Smooth muscle cell (in vitro differentiated cells): ENCODE measurements around the gene AHI1. TPM values are rescaled to one million over a fixed set of nuclear protein-coding genes. Genes with fewer than 3 reads are reported as not detected.
"Not testable (repeated sequence)": the region's sequence is repeated elsewhere in the genome, so short reads cannot be mapped to it uniquely, and the experiment has no call there.

Experiments used
- DNase-seq: peaks from one replicate; lab custom pipeline; 2025; ENCODE audit not compliant: unreplicated experiment; lab: John Stamatoyannopoulos, UW
- H2AFZ ChIP-seq: fragments of 200-600 bp; sonication (generic); 2 replicates; pipeline ENCODE4 v1.6.0; 2016; ENCODE audit warnings: antibody characterized with exemption, low read depth, mild to moderate bottlenecking
- H3F3A ChIP-seq: fragments of 200-600 bp; sonication (generic); 2 replicates; pipeline ENCODE4 v1.6.0; 2017; ENCODE audit warnings: antibody characterized with exemption, low read depth
- H3K27ac ChIP-seq: fragments of 200-600 bp; sonication (generic); 2 replicates; pipeline ENCODE4 v1.5.1; 2016; ENCODE audit warnings: low read depth, mild to moderate bottlenecking
- H3K27me3 ChIP-seq: fragments of 200-600 bp; sonication (generic); 2 replicates; pipeline ENCODE4 v1.6.1; 2016; ENCODE audit warnings: low read depth, mild to moderate bottlenecking
- H3K36me3 ChIP-seq: fragments of 200-600 bp; sonication (generic); 2 replicates; pipeline ENCODE4 v1.5.1; 2016; ENCODE audit warnings: low read depth
- H3K4me1 ChIP-seq: fragments of 200-600 bp; sonication (generic); 2 replicates; pipeline ENCODE4 v1.5.1; 2016; ENCODE audit warnings: low read depth
- H3K4me2 ChIP-seq: fragments of 200-600 bp; sonication (generic); 2 replicates; pipeline ENCODE4 v1.6.0; 2016; ENCODE audit warnings: mild to moderate bottlenecking
- H3K4me3 ChIP-seq: fragments of 200-600 bp; sonication (generic); 2 replicates; pipeline ENCODE4 v1.5.1; 2016; ENCODE audit warnings: mild to moderate bottlenecking
- H3K79me2 ChIP-seq: fragments of 200-600 bp; sonication (generic); 2 replicates; pipeline ENCODE4 v1.6.0; 2016; ENCODE audit warnings: low read depth, mild to moderate bottlenecking
- H3K9ac ChIP-seq: fragments of 200-600 bp; sonication (generic); 2 replicates; pipeline ENCODE4 v1.6.0; 2016; ENCODE audit warnings: low read depth
- H3K9me3 ChIP-seq: fragments of 200-600 bp; sonication (generic); replicated peaks from 2 replicates; pipeline ENCODE4 v1.5.1; 2016; ENCODE audit warnings: low read depth
- H4K20me1 ChIP-seq: fragments of 200-600 bp; sonication (generic); 2 replicates; pipeline ENCODE4 v1.6.0; 2016; ENCODE audit warnings: low read depth
- CTCF ChIP-seq: fragments of 200-600 bp; sonication (generic); IDR thresholded peaks from 2 replicates; pipeline ENCODE4 v1.5.1; 2017; ENCODE audit warnings: borderline replicate concordance, mild to moderate bottlenecking, antibody characterized with exemption; ENCODE audit not compliant: insufficient read depth, poor library complexity, severe bottlenecking
- WGBS: methylation state at CpG from one replicate; pipeline ENCODE4 v1.1.7; 2016; ENCODE audit warnings: low lambda C conversion rate; 5-methylcytosine and 5-hydroxymethylcytosine counted together
- polyA plus RNA-seq: library from polyadenylated mRNA; unstranded; fragments of >200 nt; fragmentation: Nextera tagmentation; extraction: Ambion mirVana; gene quantifications from 2 replicates; pipeline ENCODE4 v1.2.1, GENCODE V29; 2016
- total RNA-seq: library from RNA; depleted of rRNA; stranded (reverse); fragments of >200 nt; gene quantifications from 2 replicates; pipeline ENCODE4 v1.2.3, GENCODE V29; 2014

AHI1 gene
- total and polyA plus RNA-seq, 2 experiments from 2014 or later = 16.0 to 18.8 TPM

GRCh38 chr6:135493218-135493961, 4.2 kb downstream of the AHI1 start:
- no peaks in the 10 kb centered on the region for H3F3A ChIP-seq
- no peaks in the 10 kb centered on the region for H3K27me3 ChIP-seq
- H3K4me3 ChIP-seq = no peak overlapping the region
- 92% methylated on average over 10 of the region's 10 CpGs for WGBS
- H3K4me2 ChIP-seq = no peak overlapping the region
- no peaks in the 10 kb centered on the region for H3K9me3 ChIP-seq
- no peak overlapping the region for H2AFZ ChIP-seq
- H3K79me2 ChIP-seq = peaks cover 16% of the 10 kb centered on the region
- no peak overlapping the region for H3K27ac ChIP-seq
- no peaks in the 10 kb centered on the region for H3K4me1 ChIP-seq
- H4K20me1 ChIP-seq = no peaks in the 10 kb centered on the region
- DNase-seq = no peak
- TF ChIP-seq CTCF = no peak
- no peak overlapping the region for H3K9ac ChIP-seq
- peaks cover 7% of the 10 kb centered on the region for H3K36me3 ChIP-seq

- Histone ChIP-seq H3K9me3 (no peaks in the 10 kb centered on the region), H3K27me3 (no peaks in the 10 kb centered on the region), H3K9ac (no peak overlapping the region), H3K4me2 (no peak overlapping the region), H3K27ac (no peak overlapping the region), H3F3A (no peaks in the 10 kb centered on the region), H3K4me3 (no peak overlapping the region), H3K36me3 (peaks cover 20% of the 10 kb centered on the region), H2AFZ (no peak overlapping the region), H3K79me2 (peaks cover under 1% of the 10 kb centered on the region), H3K4me1 (no peaks in the 10 kb centered on the region), H4K20me1 (no peaks in the 10 kb centered on the region)
- no peak for TF ChIP-seq CTCF
- no peak for DNase-seq
- WGBS = 91% methylated on average over 3 of the region's 3 CpGs
Observed at GRCh38 chr6:135490381-135490780, 7.2 kb downstream of the AHI1 start.

GRCh38 chr6:135488023-135488422, 9.5 kb downstream of the AHI1 start:
- H3K27me3 ChIP-seq = no peaks in the 10 kb centered on the region
- WGBS = 90% methylated on average over 3 of the region's 3 CpGs
- H3F3A ChIP-seq = no peaks in the 10 kb centered on the region
- no peak for DNase-seq
- no peaks in the 10 kb centered on the region for H4K20me1 ChIP-seq
- no peak overlapping the region for H3K4me2 ChIP-seq
- H3K9me3 ChIP-seq = peaks cover 11% of the 10 kb centered on the region
- no peak overlapping the region for H3K9ac ChIP-seq
- no peak overlapping the region for H3K4me3 ChIP-seq
- no peak overlapping the region for H2AFZ ChIP-seq
- no peak overlapping the region for H3K27ac ChIP-seq
- TF ChIP-seq CTCF = no peak
- H3K79me2 ChIP-seq = no peaks in the 10 kb centered on the region
- H3K36me3 ChIP-seq = peaks cover 41% of the 10 kb centered on the region
- no peaks in the 10 kb centered on the region for H3K4me1 ChIP-seq

DNA sequence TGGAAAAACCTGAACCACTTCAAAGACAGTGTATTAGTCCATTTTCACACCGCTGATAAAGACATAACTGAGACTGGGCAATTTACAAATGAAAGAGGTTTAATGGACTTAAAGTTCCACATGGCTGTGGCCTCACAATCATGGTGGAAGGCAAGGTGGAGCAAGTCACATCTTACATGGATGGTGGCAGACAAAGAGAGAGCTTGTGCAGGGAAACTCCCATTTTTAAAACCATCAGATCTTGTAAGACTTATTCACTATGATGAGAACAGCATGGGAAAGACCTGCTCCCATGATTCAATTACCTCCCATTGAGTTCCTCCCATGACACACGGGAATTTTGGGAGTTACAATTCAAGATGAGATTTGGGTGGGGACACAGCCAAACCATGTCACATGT, 13.6 kb downstream of the AHI1 start:
- Histone ChIP-seq H3K9me3 (peaks cover 23% of the 10 kb centered on the region), H3K36me3 (peaks cover 68% of the 10 kb centered on the region)
- not testable (repeated sequence) for H3K27ac ChIP-seq, H4K20me1 ChIP-seq, H3K4me3 ChIP-seq, H3K4me2 ChIP-seq, DNase-seq, H2AFZ ChIP-seq, H3F3A ChIP-seq, H3K9ac ChIP-seq, H3K4me1 ChIP-seq, H3K27me3 ChIP-seq, H3K79me2 ChIP-seq
- 98% methylated on average over 2 of the region's 2 CpGs for WGBS
